NCI-H748 (cell line): ENCODE data around the gene TMEM125.

ENCODE experiments used
- DNase-seq: peaks from one replicate; lab custom pipeline; 2025; ENCODE audit not compliant: unreplicated experiment; lab: John Stamatoyannopoulos, UW

The TMEM125 gene

GRCh38 chr1:43269627-43270375 is at the start of gene TMEM125:
Gene TMEM125, plus strand, starts transcription at chr1:43269983. Its CDS starts 2,740 bp downstream, at chr1:43272723.
- DNase-seq, result no peak

- no peak for DNase-seq
Measured at GRCh38 chr1:43220905-43221778, 48.6 kb upstream of the TMEM125 start.

DNA sequence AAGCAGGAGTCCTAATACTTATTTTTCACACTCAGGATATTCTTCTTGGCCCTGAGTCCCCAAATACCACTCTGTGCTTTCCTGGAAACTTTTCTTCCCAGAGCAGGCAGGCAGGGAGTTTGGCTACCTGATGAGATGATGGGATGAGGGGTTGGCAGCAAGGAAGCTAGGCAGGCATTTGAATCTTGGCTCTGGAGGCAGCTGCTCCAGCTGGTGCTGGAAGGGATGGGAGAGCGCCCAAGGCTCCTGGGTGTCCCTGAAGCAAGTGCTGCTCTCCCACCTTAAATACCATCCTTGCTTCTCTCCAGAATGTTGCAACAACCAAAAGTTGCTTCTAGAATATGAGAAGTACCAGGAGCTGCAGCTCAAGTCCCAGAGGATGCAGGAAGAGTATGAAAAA is 48.0 kb upstream of the TMEM125 start:
- no peak for DNase-seq

GRCh38 chr1:43222879-43223278 is 46.9 kb upstream of the TMEM125 start:
- DNase-seq, result no peak

- no peak for DNase-seq
Measured at GRCh38 chr1:43225168-43225567, 44.6 kb upstream of the TMEM125 start.

DNA sequence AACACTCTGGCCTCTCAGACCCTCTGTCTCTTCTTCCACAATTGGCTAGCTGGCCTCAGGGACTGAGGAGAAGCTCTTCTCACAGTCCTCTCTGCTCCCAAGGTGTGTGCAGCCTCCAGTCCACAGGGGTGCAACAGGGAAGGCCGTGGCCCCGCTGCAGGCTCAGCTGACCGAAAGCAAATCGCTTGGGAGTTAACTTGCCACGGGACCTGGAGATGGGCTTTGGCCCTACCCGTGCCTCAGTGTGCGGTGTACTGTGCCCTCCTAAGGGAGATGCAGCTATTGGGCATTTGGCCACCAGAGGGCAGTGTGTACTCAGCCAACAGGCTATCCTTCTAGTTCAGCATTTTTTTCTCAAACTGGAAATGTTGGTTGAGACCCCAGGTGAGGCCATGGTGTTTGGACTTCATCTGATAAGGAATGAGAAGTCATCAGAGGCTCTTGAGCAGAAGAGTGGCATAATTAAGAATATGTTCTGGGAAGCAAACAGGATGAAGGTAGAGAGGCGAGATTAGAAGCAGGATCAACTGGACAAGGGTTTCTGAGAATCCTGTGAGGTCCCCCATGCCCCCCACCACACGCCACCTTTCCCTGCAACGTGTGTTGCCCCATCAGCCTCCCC is 42.5 kb upstream of the TMEM125 start:
- peak; percentile 99 for DNase-seq

- DNase-seq, result no peak
Measured at GRCh38 chr1:43229826-43230780, 39.7 kb upstream of the TMEM125 start.

GRCh38 chr1:43232074-43232473 is 37.7 kb upstream of the TMEM125 start:
- DNase-seq, result no peak

DNA sequence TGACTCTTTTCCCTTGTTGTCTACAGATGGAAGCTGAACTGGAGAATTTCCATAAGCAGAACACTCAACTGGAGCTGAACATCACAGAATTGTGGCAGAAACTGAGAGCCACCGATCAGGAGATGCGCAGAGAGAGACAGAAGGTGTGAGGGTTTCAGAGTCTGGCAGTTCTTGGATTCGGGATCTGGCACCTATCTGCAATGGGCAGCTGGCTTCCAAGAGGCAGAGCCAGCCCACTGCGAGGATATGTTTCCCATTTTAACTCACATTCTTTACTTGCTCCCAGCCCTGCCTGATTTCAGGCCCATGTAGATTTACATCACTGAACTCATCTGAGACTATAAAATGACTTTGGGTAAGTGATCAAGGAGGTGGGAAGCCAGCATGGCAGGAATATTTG is 37.3 kb upstream of the TMEM125 start:
- no peak for DNase-seq

- DNase-seq, result no peak
Measured at GRCh38 chr1:43233631-43234030, 36.2 kb upstream of the TMEM125 start.

DNA sequence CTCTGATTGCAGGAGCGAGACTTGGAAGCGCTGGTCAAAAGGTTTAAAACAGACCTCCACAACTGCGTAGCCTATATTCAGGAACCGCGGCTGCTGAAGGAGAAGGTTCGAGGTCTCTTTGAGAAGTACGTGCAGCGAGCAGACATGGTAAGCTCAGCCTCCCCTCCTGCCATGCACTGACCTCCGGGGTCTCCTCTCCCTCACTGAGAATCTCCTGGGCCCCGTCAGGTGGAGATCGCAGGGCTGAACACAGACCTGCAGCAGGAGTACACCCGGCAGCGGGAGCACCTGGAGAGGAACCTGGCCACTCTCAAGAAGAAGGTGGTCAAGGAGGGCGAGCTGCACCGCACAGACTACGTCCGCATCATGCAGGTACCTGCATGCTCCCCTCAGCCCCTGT is 35.5 kb upstream of the TMEM125 start:
- DNase-seq, result no peak

DNA sequence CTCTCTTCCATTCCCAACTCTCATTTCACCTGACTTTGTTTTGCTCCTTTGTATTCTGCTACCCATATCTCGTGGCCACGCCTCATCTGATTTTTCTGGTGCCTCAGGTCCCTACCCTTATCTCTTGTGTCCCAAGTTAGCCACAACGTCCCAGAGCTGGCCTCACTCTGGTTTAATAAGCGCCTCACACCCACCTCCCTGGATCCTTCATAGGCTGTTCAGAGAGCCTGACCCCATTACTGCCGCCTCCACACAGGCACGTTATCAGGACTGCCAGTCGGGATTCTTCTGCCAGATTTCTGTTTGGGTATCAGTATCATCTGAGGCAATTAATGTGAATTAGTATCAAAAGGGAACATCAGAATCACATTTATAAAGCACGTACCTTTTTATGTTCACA is 34.7 kb upstream of the TMEM125 start:
- no peak for DNase-seq

- DNase-seq, result no peak
Measured at GRCh38 chr1:43235451-43236121, 34.2 kb upstream of the TMEM125 start.

GRCh38 chr1:43237121-43237520 is 32.7 kb upstream of the TMEM125 start:
- DNase-seq, result no peak

GRCh38 chr1:43238085-43238484 is 31.7 kb upstream of the TMEM125 start:
- DNase-seq, result peak; percentile 97

- no peak for DNase-seq
Measured at GRCh38 chr1:43238991-43239469, 30.8 kb upstream of the TMEM125 start.

- DNase-seq, result no peak
Measured at GRCh38 chr1:43239484-43239883, 30.3 kb upstream of the TMEM125 start.

GRCh38 chr1:43241413-43241836 is 28.4 kb upstream of the TMEM125 start:
- no peak for DNase-seq

DNA sequence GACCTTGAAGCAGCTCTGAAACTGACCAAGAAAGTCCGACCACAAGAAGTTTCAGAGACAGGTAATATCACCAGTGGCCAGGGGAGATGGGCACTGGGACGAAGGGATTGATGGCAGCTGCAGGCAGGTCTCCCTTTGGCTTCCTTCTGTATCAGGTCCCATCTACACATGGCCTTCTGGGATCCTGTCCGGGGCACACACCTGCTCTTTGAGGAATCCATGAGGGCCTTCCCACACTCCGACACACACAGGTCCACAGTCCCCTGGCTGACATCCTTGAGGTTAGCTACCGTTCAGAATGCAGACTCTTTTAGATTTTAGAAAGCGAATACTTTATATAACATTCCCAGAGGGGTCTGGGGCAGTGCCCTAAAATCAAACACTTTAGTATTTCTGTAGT is 26.5 kb upstream of the TMEM125 start:
- DNase-seq, result no peak
